NCI-H510A treated with DMSO at 0.1 percent for 48 hours (cell line): ENCODE results near the gene B3GAT1.
A peak's percentile ranks its signal among the peaks of the same experiment; 100 is the strongest.

ENCODE experiments used
- DNase-seq: peaks from one replicate; lab custom pipeline; 2025; lab: John Stamatoyannopoulos, UW

The B3GAT1 gene

GRCh38 chr11:134333312-134333711, 78.7 kb downstream of the B3GAT1 start:
- DNase-seq, result no peak

- no peak for DNase-seq
These were observed 79.3 kb downstream of the B3GAT1 start for GRCh38 chr11:134332782-134333181.

GRCh38 chr11:134332189-134332631, 79.8 kb downstream of the B3GAT1 start:
- no peak for DNase-seq

GRCh38 chr11:134331354-134332188, 80.5 kb downstream of the B3GAT1 start, which contains the start of gene GLB1L2:
GLB1L2 (plus strand) TSS chr11:134331988; CDS start chr11:134332062, 74 bp downstream.
- peak; percentile 41 for DNase-seq

DNA sequence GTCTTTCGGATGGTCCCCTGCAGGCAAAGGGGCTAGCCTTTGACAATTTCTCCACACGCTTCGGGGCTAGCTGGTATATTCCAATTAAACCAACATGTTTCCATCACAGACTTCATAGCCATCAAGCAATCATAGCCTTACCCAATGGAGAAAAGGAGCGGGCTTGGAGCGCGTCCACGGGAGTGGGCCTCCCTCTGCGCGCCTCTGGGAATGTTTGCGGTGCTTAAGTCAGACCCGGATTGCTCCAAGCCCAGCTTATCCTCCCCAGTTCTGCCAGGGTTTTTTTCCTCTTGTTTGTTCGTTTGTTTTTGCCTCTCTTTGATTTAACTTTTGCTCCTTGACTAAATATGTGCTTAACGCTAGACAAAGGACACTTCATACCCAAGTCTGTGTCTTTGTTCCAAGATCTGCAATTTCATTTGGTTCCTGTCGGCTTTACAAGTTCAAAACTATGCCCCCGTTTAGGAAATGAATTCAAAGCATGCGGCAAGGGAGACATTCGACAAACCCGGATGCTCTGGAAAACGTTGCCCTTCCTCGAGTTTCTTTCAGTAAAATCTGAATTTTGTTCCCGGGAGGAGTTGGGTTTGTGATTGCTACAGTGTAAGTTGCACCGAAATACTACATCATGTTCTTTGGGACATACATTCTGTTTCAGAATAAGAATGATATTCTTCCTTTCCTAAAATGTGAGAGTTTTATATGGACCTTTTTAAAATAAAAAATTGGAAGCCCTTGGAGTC, 81.3 kb downstream of the B3GAT1 start:
- DNase-seq, result no peak
